ENCODE results near the gene MAP1S. TPM values are rescaled to one million over a fixed set of nuclear protein-coding genes. Genes with fewer than 3 reads are reported as not detected.

Gene MAP1S
- total RNA-seq, 1 experiment from 2014 or later = 51.4 TPM

- Mint-ChIP-seq H3K27me3 (ENCODE audit: insufficient read depth, unreplicated experiment) (peaks cover 3% of the 10 kb centered on the region), H3K4me3 (ENCODE audit: unreplicated experiment) (no peak overlapping the region), H3K9me3 (ENCODE audit: unreplicated experiment) (no peaks in the 10 kb centered on the region), H3K4me1 (ENCODE audit: low read depth, unreplicated experiment) (no peaks in the 10 kb centered on the region), H3K36me3 (ENCODE audit: insufficient read depth, unreplicated experiment) (no peaks in the 10 kb centered on the region), H3K27ac (ENCODE audit: unreplicated experiment) (no peak overlapping the region)
- no peaks in the 10 kb centered on the region for H3K9me3 ChIP-seq
- H3K4me3 ChIP-seq (ENCODE audit: low read depth, low read length) = no peak overlapping the region
- no peak for DNase-seq
- no peaks in the 10 kb centered on the region for H3K36me3 ChIP-seq (ENCODE audit: control insufficient read depth, insufficient read depth, low read length)
- TF ChIP-seq, protein P1, sequence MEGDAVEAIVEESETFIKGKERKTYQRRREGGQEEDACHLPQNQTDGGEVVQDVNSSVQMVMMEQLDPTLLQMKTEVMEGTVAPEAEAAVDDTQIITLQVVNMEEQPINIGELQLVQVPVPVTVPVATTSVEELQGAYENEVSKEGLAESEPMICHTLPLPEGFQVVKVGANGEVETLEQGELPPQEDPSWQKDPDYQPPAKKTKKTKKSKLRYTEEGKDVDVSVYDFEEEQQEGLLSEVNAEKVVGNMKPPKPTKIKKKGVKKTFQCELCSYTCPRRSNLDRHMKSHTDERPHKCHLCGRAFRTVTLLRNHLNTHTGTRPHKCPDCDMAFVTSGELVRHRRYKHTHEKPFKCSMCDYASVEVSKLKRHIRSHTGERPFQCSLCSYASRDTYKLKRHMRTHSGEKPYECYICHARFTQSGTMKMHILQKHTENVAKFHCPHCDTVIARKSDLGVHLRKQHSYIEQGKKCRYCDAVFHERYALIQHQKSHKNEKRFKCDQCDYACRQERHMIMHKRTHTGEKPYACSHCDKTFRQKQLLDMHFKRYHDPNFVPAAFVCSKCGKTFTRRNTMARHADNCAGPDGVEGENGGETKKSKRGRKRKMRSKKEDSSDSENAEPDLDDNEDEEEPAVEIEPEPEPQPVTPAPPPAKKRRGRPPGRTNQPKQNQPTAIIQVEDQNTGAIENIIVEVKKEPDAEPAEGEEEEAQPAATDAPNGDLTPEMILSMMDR (IDR thresholded peaks at IDR 0.05; ENCODE audit: insufficient read depth in 1 of 2, low read depth in 1 of 2, low read length in 1 of 2, severe bottlenecking in 1 of 2, unreplicated experiment in 1 of 2) = no peak
- CTCF ChIA-PET = no interaction called here
- intact Hi-C loops (cut with micrococcal nuclease; ENCODE audit: unreplicated experiment) = loop anchor here (10.0 kb wide), 1 partner anchor 147 kb away; no protein-coding TSS in a partner anchor
- POLR2A ChIA-PET = no interaction called here
- H3K4me1 ChIP-seq = no peaks in the 10 kb centered on the region
- no peaks in the 10 kb centered on the region for H3K27me3 ChIP-seq (replicated peaks; ENCODE audit: control insufficient read depth, insufficient read depth, low read length)
- BruUV-seq (replicated peaks) = no TSS peak
These were observed 32.6 kb downstream of the MAP1S start for GRCh38 chr19:17751912-17752273.

DNA sequence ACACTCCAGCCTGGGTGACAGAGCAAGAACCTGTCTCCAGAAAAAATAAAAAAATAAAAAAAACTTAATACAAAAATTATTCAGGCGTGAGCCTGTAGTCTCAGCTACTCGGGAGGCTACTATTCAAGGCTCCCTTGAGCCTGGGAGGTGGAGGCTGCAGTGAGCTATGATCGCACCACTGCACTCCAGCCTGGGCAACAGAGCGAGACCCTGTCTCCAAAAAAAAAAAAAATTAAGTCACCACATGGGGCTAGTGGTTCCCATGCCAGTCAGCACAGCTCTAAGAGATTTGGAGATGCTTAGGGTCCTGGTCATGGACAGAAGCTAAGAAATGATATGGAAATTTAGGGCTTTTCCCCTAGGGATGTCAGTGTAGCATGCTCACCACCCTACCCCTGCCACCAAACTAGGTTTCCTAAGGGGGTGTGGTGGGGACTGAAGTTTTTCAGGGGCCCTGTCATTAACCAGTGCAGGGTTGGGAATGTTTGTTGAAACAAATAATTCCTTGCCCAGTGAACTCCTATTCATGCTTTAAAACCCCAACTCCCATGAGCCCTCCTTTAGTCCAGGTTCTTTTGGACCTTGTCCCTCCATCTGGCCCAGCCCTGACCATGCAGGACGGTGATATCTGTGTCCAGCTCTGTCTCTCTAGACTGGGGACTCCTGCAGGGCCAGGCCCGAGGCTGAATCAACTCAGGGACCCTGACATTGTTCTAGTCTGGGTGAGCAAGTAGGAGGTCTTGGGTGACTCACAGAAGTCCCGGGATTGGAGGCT lies 33.8 kb downstream of the MAP1S start:
- CTCF ChIA-PET = no interaction called here
- H3K27me3 Mint-ChIP-seq (ENCODE audit: insufficient read depth, unreplicated experiment) = peaks cover 3% of the 10 kb centered on the region
- no peaks in the 10 kb centered on the region for H3K36me3 ChIP-seq (ENCODE audit: control insufficient read depth, insufficient read depth, low read length)

GRCh38 chr19:17753976-17754375 lies 34.7 kb downstream of the MAP1S start:
- ChIA-PET CTCF (interaction anchor here (2.6 kb wide), 1 partner anchor 13 kb away, joined by 11 read pairs; no protein-coding TSS in a partner anchor), POLR2A (no interaction called here)
- H3K4me1 Mint-ChIP-seq (ENCODE audit: low read depth, unreplicated experiment) = no peaks in the 10 kb centered on the region

More for the DNA sequence above, 33.8 kb downstream of the MAP1S start:
- BruUV-seq (replicated peaks) = no TSS peak
- H3K27ac Mint-ChIP-seq (ENCODE audit: unreplicated experiment) = no peak overlapping the region
- no peak overlapping the region for H3K4me3 Mint-ChIP-seq (ENCODE audit: unreplicated experiment)
- Histone ChIP-seq H3K27me3 (replicated peaks; ENCODE audit: control insufficient read depth, insufficient read depth, low read length) (no peaks in the 10 kb centered on the region), H3K9me3 (no peaks in the 10 kb centered on the region), H3K4me3 (ENCODE audit: low read depth, low read length) (no peak overlapping the region), H3K4me1 (no peaks in the 10 kb centered on the region)
- TF ChIP-seq, protein P1 (IDR thresholded peaks at IDR 0.05; ENCODE audit: insufficient read depth in 1 of 2, low read depth in 1 of 2, low read length in 1 of 2, severe bottlenecking in 1 of 2, unreplicated experiment in 1 of 2) = no peak
- H3K4me1 Mint-ChIP-seq (ENCODE audit: low read depth, unreplicated experiment) = no peaks in the 10 kb centered on the region
- H3K36me3 Mint-ChIP-seq (ENCODE audit: insufficient read depth, unreplicated experiment) = no peaks in the 10 kb centered on the region
- intact Hi-C loops (cut with micrococcal nuclease; ENCODE audit: unreplicated experiment) = loop anchor here (10.0 kb wide), 1 partner anchor 148 kb away; no protein-coding TSS in a partner anchor
- POLR2A ChIA-PET = no interaction called here
- DNase-seq = no peak
- H3K9me3 Mint-ChIP-seq (ENCODE audit: unreplicated experiment) = no peaks in the 10 kb centered on the region

More at GRCh38 chr19:17753976-17754375, 34.7 kb downstream of the MAP1S start:
- H3K27me3 ChIP-seq (replicated peaks; ENCODE audit: control insufficient read depth, insufficient read depth, low read length) = no peaks in the 10 kb centered on the region
- Mint-ChIP-seq H3K27ac (ENCODE audit: unreplicated experiment) (no peak overlapping the region), H3K36me3 (ENCODE audit: insufficient read depth, unreplicated experiment) (no peaks in the 10 kb centered on the region), H3K27me3 (ENCODE audit: insufficient read depth, unreplicated experiment) (peaks cover 3% of the 10 kb centered on the region), H3K4me3 (ENCODE audit: unreplicated experiment) (no peak overlapping the region), H3K9me3 (ENCODE audit: unreplicated experiment) (no peaks in the 10 kb centered on the region)
- no peaks in the 10 kb centered on the region for H3K9me3 ChIP-seq
- no peak for DNase-seq
- H3K4me3 ChIP-seq (ENCODE audit: low read depth, low read length) = no peak overlapping the region
- H3K36me3 ChIP-seq (ENCODE audit: control insufficient read depth, insufficient read depth, low read length) = no peaks in the 10 kb centered on the region
- BruUV-seq (replicated peaks) = no TSS peak
- TF ChIP-seq, protein P1 (IDR thresholded peaks at IDR 0.05; ENCODE audit: insufficient read depth in 1 of 2, low read depth in 1 of 2, low read length in 1 of 2, severe bottlenecking in 1 of 2, unreplicated experiment in 1 of 2) = no peak
- no peaks in the 10 kb centered on the region for H3K4me1 ChIP-seq
- intact Hi-C loops (cut with micrococcal nuclease; ENCODE audit: unreplicated experiment) = loop anchor here (10.0 kb wide), 1 partner anchor 149 kb away; no protein-coding TSS in a partner anchor

Data from Caco-2 (cell line).